HK-2 (cell line): ENCODE measurements around the gene ARHGAP26.
A peak's percentile ranks its signal among the peaks of the same experiment; 100 is the strongest.

Experiments used
- DNase-seq: peaks from one replicate; pipeline ENCODE4 v3.0.0-alpha.2; 2018; ENCODE audit not compliant: unreplicated experiment

The ARHGAP26 gene

GRCh38 chr5:143241892-143242291, 471.7 kb downstream of the ARHGAP26 start:
- no peak for DNase-seq

GRCh38 chr5:143243103-143243502, 472.9 kb downstream of the ARHGAP26 start:
- no peak for DNase-seq

GRCh38 chr5:143244000-143244736, 474.0 kb downstream of the ARHGAP26 start:
- peak; percentile 77 for DNase-seq

- no peak for DNase-seq
Observed at GRCh38 chr5:143244990-143245389, 474.8 kb downstream of the ARHGAP26 start.

GRCh38 chr5:143245929-143246561, 475.9 kb downstream of the ARHGAP26 start:
- DNase-seq, result peak; percentile 49

- DNase-seq, result no peak
Observed at GRCh38 chr5:143247134-143247815, 477.1 kb downstream of the ARHGAP26 start.

GRCh38 chr5:143248391-143248790, 478.2 kb downstream of the ARHGAP26 start:
- DNase-seq, result no peak

DNA sequence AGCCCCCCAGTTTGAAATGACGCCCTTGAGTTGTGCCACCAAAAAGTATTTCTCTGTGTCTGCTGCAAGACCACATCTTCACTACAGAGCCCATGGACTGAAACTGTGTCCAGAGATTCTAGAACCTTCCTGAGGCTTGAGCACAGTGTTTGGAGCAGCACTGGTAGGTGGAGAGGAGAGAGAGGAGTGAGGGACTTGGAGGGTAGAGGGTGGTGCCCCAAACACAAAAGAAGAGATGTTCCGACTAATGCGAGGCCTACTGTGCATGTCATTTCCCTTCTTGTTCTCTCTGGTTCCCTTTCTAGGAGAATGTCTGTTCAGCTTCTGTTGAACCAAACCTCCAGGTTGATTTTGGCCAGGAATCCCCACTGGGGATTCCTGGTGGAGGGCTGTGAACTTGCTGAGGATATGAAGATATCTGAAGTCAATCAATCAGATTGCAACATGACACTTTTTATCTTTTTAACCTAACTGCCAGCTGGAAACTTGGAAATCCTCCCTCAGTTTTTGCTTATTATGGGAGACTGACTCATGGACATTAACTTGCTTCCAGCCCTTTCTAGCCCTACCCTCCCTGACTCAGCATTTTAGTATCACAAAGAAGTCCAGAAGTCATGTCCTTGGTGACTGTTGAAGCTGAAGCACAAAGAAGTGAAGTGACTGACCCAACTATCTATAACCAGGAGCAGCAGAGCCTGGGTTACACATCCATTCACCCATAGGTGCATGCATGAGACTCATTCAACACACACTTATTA, 478.8 kb downstream of the ARHGAP26 start:
- DNase-seq, result no peak

GRCh38 chr5:143249851-143250250, 479.7 kb downstream of the ARHGAP26 start:
- no peak for DNase-seq

- no peak for DNase-seq
Observed at GRCh38 chr5:143251190-143251589, 481.0 kb downstream of the ARHGAP26 start.

GRCh38 chr5:143251946-143252345, 481.8 kb downstream of the ARHGAP26 start:
- no peak for DNase-seq

DNA sequence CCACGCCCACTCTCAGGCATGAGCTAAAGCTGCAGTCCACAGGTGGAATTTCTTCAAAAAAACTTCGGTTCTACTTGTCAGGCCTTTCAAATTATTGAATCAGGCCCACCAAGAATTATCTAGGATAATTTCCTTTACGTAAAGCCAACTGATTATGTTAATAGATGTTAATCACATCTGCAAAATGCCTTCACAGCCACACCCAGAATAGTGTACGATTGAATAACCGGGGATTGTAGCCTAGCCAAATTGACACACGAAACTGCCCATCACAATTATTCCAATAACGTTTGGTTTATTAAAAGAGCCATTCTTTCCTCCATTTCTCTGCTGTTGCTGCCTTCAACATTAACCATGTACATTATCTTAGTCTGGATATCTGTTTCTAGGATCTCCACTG, 484.6 kb downstream of the ARHGAP26 start:
- DNase-seq, result no peak

DNA sequence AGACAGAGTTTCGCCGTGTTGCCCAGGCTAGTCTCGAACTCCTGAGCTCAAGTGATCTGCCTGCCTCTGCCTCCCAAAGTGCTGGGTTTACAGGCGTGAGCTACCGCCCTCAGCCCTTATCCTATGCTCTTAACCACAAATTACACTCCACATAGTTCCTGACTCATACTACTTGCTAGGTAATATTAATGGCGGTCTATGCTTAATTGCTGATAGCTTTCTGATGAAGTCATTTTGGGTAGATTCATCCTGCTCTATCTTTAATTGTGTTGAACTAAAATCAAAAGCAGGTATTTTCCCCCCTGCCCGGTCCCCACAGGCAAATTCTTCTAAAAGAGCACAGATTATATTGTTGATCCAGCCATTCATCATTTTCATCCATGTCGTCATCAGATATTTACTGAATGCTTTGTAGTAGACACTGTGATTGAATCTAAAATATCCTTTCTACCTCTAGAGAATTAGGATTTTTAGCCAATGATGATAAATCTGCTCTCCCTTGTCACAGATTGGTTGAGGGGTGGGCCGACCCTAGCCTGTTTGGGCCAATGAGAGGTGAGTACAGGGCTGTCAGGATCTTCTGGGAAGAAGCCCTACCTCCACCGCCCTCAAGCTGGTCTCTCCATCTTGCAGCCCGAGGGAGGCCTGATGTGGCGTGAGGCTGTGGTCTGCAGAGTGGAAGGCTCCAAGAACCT, 488.5 kb downstream of the ARHGAP26 start:
- DNase-seq, result no peak

DNA sequence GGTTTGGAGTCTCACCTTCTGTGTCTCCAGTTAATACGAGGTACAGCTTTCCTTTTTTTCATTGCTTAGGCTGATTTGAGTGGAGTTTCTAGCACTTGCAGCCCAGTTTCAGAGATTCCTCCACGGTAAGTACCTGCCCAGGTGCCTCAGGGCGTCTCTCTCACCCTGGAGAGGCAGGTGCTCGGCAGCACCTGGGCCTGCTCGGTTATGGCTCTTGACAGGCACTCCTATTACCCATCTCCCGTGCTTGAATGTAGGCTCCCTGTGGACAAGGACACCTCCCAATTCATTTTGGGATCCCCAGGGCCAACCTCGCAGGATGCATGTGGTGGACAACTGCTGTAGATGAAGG, 489.1 kb downstream of the ARHGAP26 start:
- no peak for DNase-seq

DNA sequence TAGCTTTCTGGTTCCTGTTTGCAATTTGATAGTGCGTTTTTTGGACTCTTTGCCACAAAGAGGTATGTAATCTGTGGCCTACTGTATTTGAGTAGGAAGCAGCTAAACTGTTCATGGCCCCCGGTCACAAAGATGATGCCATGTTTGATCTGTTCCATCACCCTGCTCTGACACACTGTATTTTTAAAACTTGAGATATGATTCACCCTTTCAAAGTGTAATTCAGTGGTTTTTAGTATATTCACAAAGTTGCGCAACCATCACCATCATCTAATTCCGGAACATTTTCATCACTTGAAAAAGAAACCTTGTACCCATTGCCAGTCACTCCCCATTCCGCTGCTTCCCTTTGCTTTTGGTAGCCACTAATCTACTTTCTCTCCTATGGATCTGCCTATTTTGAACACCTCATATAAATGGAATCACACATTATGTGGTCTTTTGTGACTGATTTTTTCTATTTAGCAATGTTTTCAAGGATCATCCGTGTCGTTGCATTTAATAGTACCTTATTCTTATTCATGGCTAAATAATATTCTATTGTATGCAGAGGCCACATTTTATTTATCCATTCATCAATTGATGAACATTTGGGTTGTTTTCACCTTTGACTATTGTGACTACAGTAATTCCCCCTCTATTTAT, 491.7 kb downstream of the ARHGAP26 start:
- no peak for DNase-seq

GRCh38 chr5:143262393-143263174, 492.4 kb downstream of the ARHGAP26 start:
- no peak for DNase-seq

GRCh38 chr5:143263272-143263810, 493.2 kb downstream of the ARHGAP26 start:
- DNase-seq, result no peak

DNA sequence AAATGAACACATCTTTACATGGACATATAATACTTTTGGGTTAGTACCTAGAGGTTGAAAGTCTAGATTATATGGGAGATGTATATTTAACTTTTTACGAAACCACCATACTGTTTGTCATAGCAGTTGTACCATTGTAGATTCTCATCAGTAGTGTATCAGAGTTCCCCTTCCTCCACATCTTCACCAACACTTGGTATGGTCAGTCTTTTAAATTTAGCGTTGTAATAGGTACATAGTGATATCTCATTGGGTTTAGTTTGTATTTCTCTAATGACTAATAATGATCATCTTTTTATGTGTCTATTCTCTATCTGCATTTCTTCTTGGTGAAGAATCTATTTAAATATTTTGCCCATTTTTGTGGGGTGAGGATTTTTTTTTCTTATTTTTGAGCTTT, 495.8 kb downstream of the ARHGAP26 start:
- no peak for DNase-seq

DNA sequence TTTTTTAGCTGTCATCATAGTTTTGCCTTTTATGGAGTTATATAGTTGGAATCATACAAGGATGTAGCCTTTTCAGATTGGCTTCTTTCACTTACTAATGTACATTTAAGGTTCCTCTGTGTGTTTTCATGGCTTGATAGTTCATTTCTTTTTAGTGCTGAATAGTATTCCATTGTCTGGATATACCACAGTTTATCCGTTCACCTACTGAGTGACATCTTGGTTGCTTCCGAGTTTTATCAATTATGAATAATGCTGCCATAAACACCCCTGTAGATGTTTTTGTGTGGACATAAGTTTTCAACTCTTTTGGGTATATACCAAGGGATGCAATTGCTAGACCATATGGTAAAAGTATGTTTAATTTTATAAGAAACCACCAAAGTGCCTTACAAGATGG, 497.0 kb downstream of the ARHGAP26 start:
- no peak for DNase-seq

GRCh38 chr5:143268388-143268787, 498.2 kb downstream of the ARHGAP26 start:
- no peak for DNase-seq
